Smooth muscle cell (in vitro differentiated cells): ENCODE results near the gene HOXD4. TPM values are rescaled to one million over a fixed set of nuclear protein-coding genes. Genes with fewer than 3 reads are reported as not detected.

Source experiments
- DNase-seq: peaks from one replicate; lab custom pipeline; 2025; ENCODE audit not compliant: unreplicated experiment; lab: John Stamatoyannopoulos, UW
- H2AFZ ChIP-seq: fragments of 200-600 bp; sonication (generic); 2 replicates; pipeline ENCODE4 v1.6.0; 2016; ENCODE audit warnings: antibody characterized with exemption, low read depth, mild to moderate bottlenecking
- H3F3A ChIP-seq: fragments of 200-600 bp; sonication (generic); 2 replicates; pipeline ENCODE4 v1.6.0; 2017; ENCODE audit warnings: antibody characterized with exemption, low read depth
- H3K27ac ChIP-seq: fragments of 200-600 bp; sonication (generic); 2 replicates; pipeline ENCODE4 v1.5.1; 2016; ENCODE audit warnings: low read depth, mild to moderate bottlenecking
- H3K27me3 ChIP-seq: fragments of 200-600 bp; sonication (generic); 2 replicates; pipeline ENCODE4 v1.6.1; 2016; ENCODE audit warnings: low read depth, mild to moderate bottlenecking
- H3K36me3 ChIP-seq: fragments of 200-600 bp; sonication (generic); 2 replicates; pipeline ENCODE4 v1.5.1; 2016; ENCODE audit warnings: low read depth
- H3K4me1 ChIP-seq: fragments of 200-600 bp; sonication (generic); 2 replicates; pipeline ENCODE4 v1.5.1; 2016; ENCODE audit warnings: low read depth
- H3K4me2 ChIP-seq: fragments of 200-600 bp; sonication (generic); 2 replicates; pipeline ENCODE4 v1.6.0; 2016; ENCODE audit warnings: mild to moderate bottlenecking
- H3K4me3 ChIP-seq: fragments of 200-600 bp; sonication (generic); 2 replicates; pipeline ENCODE4 v1.5.1; 2016; ENCODE audit warnings: mild to moderate bottlenecking
- H3K79me2 ChIP-seq: fragments of 200-600 bp; sonication (generic); 2 replicates; pipeline ENCODE4 v1.6.0; 2016; ENCODE audit warnings: low read depth, mild to moderate bottlenecking
- H3K9ac ChIP-seq: fragments of 200-600 bp; sonication (generic); 2 replicates; pipeline ENCODE4 v1.6.0; 2016; ENCODE audit warnings: low read depth
- H3K9me3 ChIP-seq: fragments of 200-600 bp; sonication (generic); replicated peaks from 2 replicates; pipeline ENCODE4 v1.5.1; 2016; ENCODE audit warnings: low read depth
- H4K20me1 ChIP-seq: fragments of 200-600 bp; sonication (generic); 2 replicates; pipeline ENCODE4 v1.6.0; 2016; ENCODE audit warnings: low read depth
- WGBS: methylation state at CpG from one replicate; pipeline ENCODE4 v1.1.7; 2016; ENCODE audit warnings: low lambda C conversion rate; 5-methylcytosine and 5-hydroxymethylcytosine counted together
- polyA plus RNA-seq: library from polyadenylated mRNA; unstranded; fragments of >200 nt; fragmentation: Nextera tagmentation; extraction: Ambion mirVana; gene quantifications from 2 replicates; pipeline ENCODE4 v1.2.1, GENCODE V29; 2016
- total RNA-seq: library from RNA; depleted of rRNA; stranded (reverse); fragments of >200 nt; gene quantifications from 2 replicates; pipeline ENCODE4 v1.2.3, GENCODE V29; 2014
- TF ChIP-seq, protein P1 (sequence below): fragments of 200-600 bp; sonication (generic); IDR thresholded peaks from 2 replicates; pipeline ENCODE4 v1.5.1; 2017; ENCODE audit warnings: borderline replicate concordance, mild to moderate bottlenecking, antibody characterized with exemption; ENCODE audit not compliant: insufficient read depth, poor library complexity, severe bottlenecking

HOXD4 gene
- total and polyA plus RNA-seq, 2 experiments from 2014 or later, result not detected

DNA sequence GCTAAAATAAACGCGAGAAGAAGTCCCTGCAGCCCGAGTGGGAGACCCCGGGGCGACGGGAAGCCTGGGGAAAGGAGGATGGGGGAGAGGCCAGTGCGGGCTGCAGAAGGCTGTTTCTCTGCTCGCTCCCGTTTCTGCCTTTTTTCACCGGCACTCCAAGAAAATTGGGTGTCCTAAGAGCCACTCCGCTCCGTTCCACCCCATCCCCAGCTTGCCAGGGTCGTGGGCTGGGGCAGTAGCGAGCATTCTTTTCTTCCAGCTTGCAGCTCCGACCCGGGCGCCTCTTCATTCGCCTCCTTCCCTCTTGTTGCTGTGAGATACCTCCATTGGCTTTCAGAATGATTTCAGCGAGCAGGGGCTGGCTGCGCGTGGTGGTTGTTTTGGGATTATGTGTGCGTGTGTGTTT, 6.8 kb downstream of the HOXD4 start:
- DNase-seq, result no peak
- no peaks in the 10 kb centered on the region for H3K9me3 ChIP-seq
- H3F3A ChIP-seq, result no peaks in the 10 kb centered on the region
- peaks cover 11% of the 10 kb centered on the region for H3K4me1 ChIP-seq
- no peak overlapping the region for H2AFZ ChIP-seq
- H4K20me1 ChIP-seq, result peaks cover 4% of the 10 kb centered on the region
- 5% methylated on average over 22 of the region's 22 CpGs for whole genome bisulfite sequencing
- peak overlapping the region; percentile 21 for H3K4me3 ChIP-seq
- peak overlapping the region; percentile 75 for H3K4me2 ChIP-seq
- no peak overlapping the region for H3K27ac ChIP-seq
- H3K9ac ChIP-seq, result no peak overlapping the region
- peaks cover 100% of the 10 kb centered on the region for H3K27me3 ChIP-seq
- TF ChIP-seq, protein P1, sequence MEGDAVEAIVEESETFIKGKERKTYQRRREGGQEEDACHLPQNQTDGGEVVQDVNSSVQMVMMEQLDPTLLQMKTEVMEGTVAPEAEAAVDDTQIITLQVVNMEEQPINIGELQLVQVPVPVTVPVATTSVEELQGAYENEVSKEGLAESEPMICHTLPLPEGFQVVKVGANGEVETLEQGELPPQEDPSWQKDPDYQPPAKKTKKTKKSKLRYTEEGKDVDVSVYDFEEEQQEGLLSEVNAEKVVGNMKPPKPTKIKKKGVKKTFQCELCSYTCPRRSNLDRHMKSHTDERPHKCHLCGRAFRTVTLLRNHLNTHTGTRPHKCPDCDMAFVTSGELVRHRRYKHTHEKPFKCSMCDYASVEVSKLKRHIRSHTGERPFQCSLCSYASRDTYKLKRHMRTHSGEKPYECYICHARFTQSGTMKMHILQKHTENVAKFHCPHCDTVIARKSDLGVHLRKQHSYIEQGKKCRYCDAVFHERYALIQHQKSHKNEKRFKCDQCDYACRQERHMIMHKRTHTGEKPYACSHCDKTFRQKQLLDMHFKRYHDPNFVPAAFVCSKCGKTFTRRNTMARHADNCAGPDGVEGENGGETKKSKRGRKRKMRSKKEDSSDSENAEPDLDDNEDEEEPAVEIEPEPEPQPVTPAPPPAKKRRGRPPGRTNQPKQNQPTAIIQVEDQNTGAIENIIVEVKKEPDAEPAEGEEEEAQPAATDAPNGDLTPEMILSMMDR, result no peak
- no peaks in the 10 kb centered on the region for H3K79me2 ChIP-seq
- H3K36me3 ChIP-seq, result no peaks in the 10 kb centered on the region

GRCh38 chr2:176158855-176159662, 7.7 kb downstream of the HOXD4 start:
- no peak overlapping the region for H3K4me3 ChIP-seq
- 8% methylated on average over 37 of the region's 39 CpGs for WGBS
- peaks cover 100% of the 10 kb centered on the region for H3K27me3 ChIP-seq

DNA sequence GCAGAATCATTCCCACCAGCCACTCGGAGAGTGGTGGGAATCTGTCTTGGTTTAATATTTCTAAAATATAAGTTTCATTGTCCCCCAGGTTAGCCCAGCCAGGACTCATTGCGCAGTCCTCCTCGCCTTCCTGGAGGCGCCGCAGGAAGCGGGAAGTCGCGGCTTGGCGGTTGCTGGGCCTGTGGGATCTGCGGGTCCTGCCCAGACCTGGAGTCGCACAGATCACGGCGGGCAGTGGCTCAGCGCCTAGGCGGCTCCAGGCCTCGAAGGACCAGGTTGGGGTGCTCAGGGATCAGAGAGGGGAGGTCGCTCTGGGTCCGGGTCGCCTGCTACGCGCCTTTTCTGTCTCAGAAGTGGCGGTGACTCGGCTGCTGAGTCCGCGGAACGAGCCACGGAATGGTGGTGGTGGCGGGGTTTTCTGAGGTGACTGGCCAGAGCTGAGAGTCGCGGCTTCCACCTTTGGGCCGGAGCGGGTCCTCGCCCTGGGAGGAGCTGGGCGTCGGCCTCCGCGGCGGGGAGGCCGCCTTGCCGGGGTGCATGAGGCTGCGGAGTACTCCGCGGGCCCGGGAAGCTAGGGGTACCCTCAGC, 8.4 kb downstream of the HOXD4 start:
- no peak overlapping the region for H3K9ac ChIP-seq

More at GRCh38 chr2:176158855-176159662, 7.7 kb downstream of the HOXD4 start:
- Histone ChIP-seq H3F3A (no peaks in the 10 kb centered on the region), H3K4me1 (peaks cover 11% of the 10 kb centered on the region), H3K9ac (no peak overlapping the region), H3K79me2 (no peaks in the 10 kb centered on the region), H3K27ac (no peak overlapping the region), H3K4me2 (peak overlapping the region; percentile 83), H4K20me1 (peaks cover 4% of the 10 kb centered on the region), H3K9me3 (no peaks in the 10 kb centered on the region), H3K36me3 (no peaks in the 10 kb centered on the region), H2AFZ (no peak overlapping the region)
- DNase-seq, result no peak
- TF ChIP-seq, protein P1, result no peak

More for the DNA sequence above, 8.4 kb downstream of the HOXD4 start:
- Histone ChIP-seq H3K27me3 (peaks cover 100% of the 10 kb centered on the region), H3K27ac (no peak overlapping the region), H3K9me3 (no peaks in the 10 kb centered on the region), H3K4me1 (peaks cover 11% of the 10 kb centered on the region), H3F3A (no peaks in the 10 kb centered on the region), H3K79me2 (no peaks in the 10 kb centered on the region), H3K36me3 (no peaks in the 10 kb centered on the region), H3K4me3 (no peak overlapping the region), H2AFZ (no peak overlapping the region), H4K20me1 (peaks cover 4% of the 10 kb centered on the region), H3K4me2 (peak overlapping the region; percentile 83)
- 2% methylated on average over 43 of the region's 44 CpGs for WGBS
- no peak for DNase-seq
- TF ChIP-seq, protein P1, result no peak
